ENCODE measurements around the gene TNC. TPM values are rescaled to one million over a fixed set of nuclear protein-coding genes. Genes with fewer than 3 reads are reported as not detected.
A peak's percentile ranks its signal among the peaks of the same experiment; 100 is the strongest.

TNC gene
- total and polyA plus RNA-seq, 11 donors, result 0.53 to 98.7 (median 6.9) TPM

GRCh38 chr9:114990901-114991300 is 127.1 kb downstream of the TNC start:
- intact Hi-C loops (cut with DNase I), result no loop called here
- peaks cover 0 to 17% (median 0%) of the 10 kb centered on the region in 9 donors for H3K27me3 ChIP-seq
- ATAC-seq, result no peak
- no peaks in the 10 kb centered on the region for H3K9me3 ChIP-seq
- no peak overlapping the region for H3K27ac ChIP-seq
- DNase-seq, result no peak
- H3K36me3 ChIP-seq, result no peaks in the 10 kb centered on the region
- 73 to 82% (median 78%) methylated on average over 6 of the region's 6 CpGs for WGBS, 4 donors
- TF ChIP-seq, protein P1, sequence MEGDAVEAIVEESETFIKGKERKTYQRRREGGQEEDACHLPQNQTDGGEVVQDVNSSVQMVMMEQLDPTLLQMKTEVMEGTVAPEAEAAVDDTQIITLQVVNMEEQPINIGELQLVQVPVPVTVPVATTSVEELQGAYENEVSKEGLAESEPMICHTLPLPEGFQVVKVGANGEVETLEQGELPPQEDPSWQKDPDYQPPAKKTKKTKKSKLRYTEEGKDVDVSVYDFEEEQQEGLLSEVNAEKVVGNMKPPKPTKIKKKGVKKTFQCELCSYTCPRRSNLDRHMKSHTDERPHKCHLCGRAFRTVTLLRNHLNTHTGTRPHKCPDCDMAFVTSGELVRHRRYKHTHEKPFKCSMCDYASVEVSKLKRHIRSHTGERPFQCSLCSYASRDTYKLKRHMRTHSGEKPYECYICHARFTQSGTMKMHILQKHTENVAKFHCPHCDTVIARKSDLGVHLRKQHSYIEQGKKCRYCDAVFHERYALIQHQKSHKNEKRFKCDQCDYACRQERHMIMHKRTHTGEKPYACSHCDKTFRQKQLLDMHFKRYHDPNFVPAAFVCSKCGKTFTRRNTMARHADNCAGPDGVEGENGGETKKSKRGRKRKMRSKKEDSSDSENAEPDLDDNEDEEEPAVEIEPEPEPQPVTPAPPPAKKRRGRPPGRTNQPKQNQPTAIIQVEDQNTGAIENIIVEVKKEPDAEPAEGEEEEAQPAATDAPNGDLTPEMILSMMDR (IDR thresholded peaks at IDR 0.05), result no peak
- no peak for TF ChIP-seq POLR2A (IDR thresholded peaks at IDR 0.05)
- H3K4me1 ChIP-seq, result peaks cover 0 to 5% (median 0%) of the 10 kb centered on the region in 12 donors
- no peak overlapping the region for H3K4me3 ChIP-seq

DNA sequence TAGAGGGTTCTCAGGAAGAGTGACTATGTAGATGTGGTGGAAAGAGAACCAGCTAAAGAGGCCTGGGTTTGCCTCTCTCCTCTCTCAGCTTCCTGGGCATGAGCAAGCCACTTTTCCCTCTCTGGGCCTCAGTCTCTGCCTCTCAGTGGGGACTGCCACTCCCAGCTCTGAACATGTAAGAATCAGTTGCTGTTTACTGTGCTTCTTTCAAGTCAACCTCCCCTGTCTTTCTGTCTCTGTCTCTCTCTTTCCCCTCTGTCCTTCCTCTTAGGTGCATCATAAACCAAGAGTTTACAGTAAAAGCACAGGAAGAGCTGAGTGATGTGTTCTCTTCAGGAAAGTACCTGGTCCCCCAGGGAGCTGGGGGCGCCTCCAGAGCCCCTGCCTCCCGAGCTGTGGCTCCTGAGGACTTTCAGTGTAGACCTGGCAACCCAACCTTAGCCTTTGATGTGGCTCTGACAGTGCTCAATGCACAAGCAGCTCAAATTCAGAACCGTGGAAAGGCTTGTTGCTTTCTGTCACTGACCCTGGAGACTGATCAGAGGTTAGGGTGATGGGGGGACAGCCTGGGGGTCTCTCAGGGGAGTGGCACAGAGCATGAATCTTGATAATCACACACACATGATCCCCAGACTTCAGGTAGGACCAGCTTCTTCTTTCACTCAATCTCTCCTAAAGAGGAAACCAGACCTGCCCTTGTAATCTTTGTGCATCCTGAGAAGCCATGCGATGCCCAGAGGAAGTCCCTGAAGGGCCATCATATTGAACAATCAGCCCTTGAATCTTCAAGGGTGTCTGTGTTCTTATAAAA is 128.2 kb downstream of the TNC start:
- H3K4me3 ChIP-seq, result no peak overlapping the region
- ATAC-seq (no peak), DNase-seq (no peak)
- no peak overlapping the region for H3K27ac ChIP-seq
- no peaks in the 10 kb centered on the region for H3K36me3 ChIP-seq
- no peak for TF ChIP-seq POLR2A (IDR thresholded peaks at IDR 0.05)
- TF ChIP-seq, protein P1 (IDR thresholded peaks at IDR 0.05), result no peak
- intact Hi-C loops (cut with DNase I), result no loop called here
- H3K4me1 ChIP-seq, result no peaks in the 10 kb centered on the region
- WGBS, 4 donors, result 49 to 63% (median 58%) methylated on average over 3 to 4 of the region's 4 CpGs
- no peaks in the 10 kb centered on the region for H3K9me3 ChIP-seq
- H3K27me3 ChIP-seq, result peaks cover 0 to 17% (median 0%) of the 10 kb centered on the region in 9 donors

DNA sequence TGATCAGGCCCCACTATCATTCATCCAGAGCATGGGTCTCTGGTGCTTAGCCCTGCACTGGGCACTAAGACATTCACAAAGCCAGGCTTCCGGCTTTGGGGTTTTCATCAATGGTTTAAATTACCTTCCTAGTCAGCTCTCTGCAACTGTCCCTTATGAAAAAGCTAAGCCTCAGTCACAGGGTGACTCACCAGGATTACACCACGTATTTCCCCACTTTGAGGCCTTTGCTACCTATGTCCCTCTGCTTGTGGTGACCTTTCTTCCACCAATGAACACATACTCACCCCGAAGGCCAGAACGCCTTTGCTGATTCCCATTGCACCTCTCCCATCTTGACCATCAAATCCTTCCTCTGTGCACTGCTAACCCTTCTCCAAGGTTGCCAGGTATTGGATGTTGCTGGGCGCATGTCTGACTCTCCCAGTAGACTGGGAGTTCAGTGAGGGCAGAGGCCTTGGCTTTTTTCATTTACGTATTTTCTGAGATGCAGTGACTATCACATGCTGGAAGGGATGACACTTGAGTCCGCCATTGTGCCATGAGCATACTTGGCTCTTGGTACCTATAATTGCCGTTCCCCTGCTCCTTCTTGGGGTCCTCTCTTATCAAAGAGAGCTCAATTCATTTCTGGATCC is 128.9 kb downstream of the TNC start:
- TF ChIP-seq POLR2A (IDR thresholded peaks at IDR 0.05), result no peak
- TF ChIP-seq, protein P1 (IDR thresholded peaks at IDR 0.05), result no peak
- Histone ChIP-seq H3K27ac (no peak overlapping the region), H3K9me3 (no peaks in the 10 kb centered on the region), H3K4me3 (no peak overlapping the region), H3K36me3 (no peaks in the 10 kb centered on the region), H3K27me3 (peaks cover 0 to 14% (median 0%) of the 10 kb centered on the region in 9 donors), H3K4me1 (no peaks in the 10 kb centered on the region)
- 79 to 91% (median 88%) methylated on average over 8 of the region's 8 CpGs for WGBS, 4 donors
- DNase-seq, result no peak
- peak in 1 of 4 donors; percentile 59 for ATAC-seq
- intact Hi-C loops (cut with DNase I), result no loop called here

DNA sequence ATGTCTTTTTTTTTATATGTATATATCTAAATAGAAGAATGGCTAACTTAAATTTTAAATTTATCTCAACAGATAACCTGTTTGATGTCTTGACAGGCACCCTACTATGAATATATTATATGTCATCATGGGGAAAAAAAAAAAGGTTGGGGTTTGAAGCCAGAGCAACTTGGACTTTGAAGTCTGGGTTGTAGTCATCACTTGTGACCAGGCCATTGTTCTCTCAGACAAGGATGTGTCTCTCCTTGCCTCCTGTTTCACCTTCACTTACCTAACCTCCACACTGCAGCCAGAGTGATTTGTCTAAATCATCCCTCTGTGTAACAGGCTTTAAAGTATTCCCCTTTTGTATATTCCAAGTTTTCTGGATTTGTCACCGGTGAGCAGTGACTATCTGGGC is 130.8 kb downstream of the TNC start:
- no peak for TF ChIP-seq POLR2A (IDR thresholded peaks at IDR 0.05)
- TF ChIP-seq, protein P1 (IDR thresholded peaks at IDR 0.05), result no peak
- WGBS, 4 donors, result 82 to 94% (median 91%) methylated on average over 1 of the region's 1 CpG
- no peak for DNase-seq
- Histone ChIP-seq H3K4me3 (no peak overlapping the region), H3K27me3 (peaks cover 0 to 20% (median 0%) of the 10 kb centered on the region in 9 donors), H3K36me3 (no peaks in the 10 kb centered on the region), H3K9me3 (no peaks in the 10 kb centered on the region), H3K27ac (no peak overlapping the region), H3K4me1 (no peaks in the 10 kb centered on the region)
- no peak for ATAC-seq
- intact Hi-C loops (cut with DNase I), result no loop called here

All from heart left ventricle (tissue), 16 donors.